ENCODE data around the gene RPP14. TPM values are rescaled to one million over a fixed set of nuclear protein-coding genes. Genes with fewer than 3 reads are reported as not detected.
A peak's percentile ranks its signal among the peaks of the same experiment; 100 is the strongest.

RPP14 gene
- 13.0 TPM for polyA plus RNA-seq (2013)

- POLR2A ChIA-PET, result interaction anchor here (0.6 to 1.3 kb wide), 6 partner anchors 9 to 262 kb away, joined by 3 to 5 read pairs (median 4); partner anchors contain the start of gene PDHB
- H3K27me3 ChIP-seq (replicated peaks in 2 of 5; ENCODE audit: control insufficient read depth in 4 of 5, insufficient read depth in 5 of 5, low read length in 4 of 5), result peaks cover 0 to 4% (median 0%) of the 10 kb centered on the region in 5 experiments
- peaks cover 0 to 12% (median 5%) of the 10 kb centered on the region in 5 experiments for H3K9me3 ChIP-seq (ENCODE audit: control extremely low read depth in 1 of 5, control insufficient read depth in 4 of 5, insufficient read depth in 2 of 5, low read depth in 1 of 5, low read length in 4 of 5)
- H3K36me3 ChIP-seq (ENCODE audit: control insufficient read depth in 4 of 4, insufficient read depth in 4 of 4, low read length in 3 of 4), result peaks cover 0 to 18% (median 9%) of the 10 kb centered on the region in 4 experiments
- H3K4me3 ChIP-seq (ENCODE audit: control insufficient read depth in 1 of 7, extremely low read depth in 1 of 7, insufficient read depth in 4 of 7, low read depth in 2 of 7, low read length in 6 of 7), result peak within 1 kb of the TSS; percentile 66 to 97 (median 92)
- H3K27ac ChIP-seq (ENCODE audit: insufficient read depth in 1 of 2, low read depth in 1 of 2, low read length in 2 of 2, poor library complexity in 1 of 2, severe bottlenecking in 2 of 2), result peak within 1 kb of the TSS; percentile 98 to 99
- peaks cover 3 to 22% (median 19%) of the 10 kb centered on the region in 4 experiments for H3K4me1 ChIP-seq (ENCODE audit: control extremely low read depth in 1 of 4, control insufficient read depth in 4 of 4, insufficient read depth in 4 of 4, low read length in 3 of 4)
- CTCF ChIA-PET, result interaction anchor here (0.6 to 4.8 kb wide), 55 partner anchors 9 to 778 kb away, joined by 3 to 41 read pairs (median 4); partner anchors contain the start of genes ABHD6, ACOX2, KCTD6 and PDHB
- peak; percentile 98 to 100 (median 99) for DNase-seq
- 5% methylated on average over 71 of the region's 71 CpGs for WGBS (ENCODE audit: insufficient coverage)
Observed at GRCh38 chr3:58305882-58306711, at the start of gene RPP14, which contains the start of gene HTD2. TSS of gene RPP14 (plus strand) at chr3:58306245. CDS start at chr3:58310330, 4,085 bp downstream. TSS of gene HTD2 (plus strand) at chr3:58306520. CDS start at chr3:58317614, 11,094 bp downstream.

GRCh38 chr3:58256511-58256910, 49.5 kb upstream of the RPP14 start:
- Histone ChIP-seq H3K27me3 (replicated peaks in 2 of 5; ENCODE audit: control insufficient read depth in 4 of 5, insufficient read depth in 5 of 5, low read length in 4 of 5) (no peaks in the 10 kb centered on the region), H3K36me3 (ENCODE audit: control insufficient read depth in 4 of 4, insufficient read depth in 4 of 4, low read length in 3 of 4) (peaks cover 3 to 11% (median 3%) of the 10 kb centered on the region in 4 experiments), H3K4me1 (ENCODE audit: control extremely low read depth in 1 of 4, control insufficient read depth in 4 of 4, insufficient read depth in 4 of 4, low read length in 3 of 4) (no peaks in the 10 kb centered on the region), H3K27ac (ENCODE audit: insufficient read depth in 1 of 2, low read depth in 1 of 2, low read length in 2 of 2, poor library complexity in 1 of 2, severe bottlenecking in 2 of 2) (no peak overlapping the region), H3K4me3 (ENCODE audit: control insufficient read depth in 1 of 7, extremely low read depth in 1 of 7, insufficient read depth in 4 of 7, low read depth in 2 of 7, low read length in 6 of 7) (no peak overlapping the region), H3K9me3 (ENCODE audit: control extremely low read depth in 1 of 5, control insufficient read depth in 4 of 5, insufficient read depth in 2 of 5, low read depth in 1 of 5, low read length in 4 of 5) (no peaks in the 10 kb centered on the region)
- DNase-seq, result no peak
- ChIA-PET CTCF (no interaction called here), POLR2A (no interaction called here)
- no CpG with 5 or more reads among the region's 4 CpGs for WGBS (ENCODE audit: insufficient coverage)

GRCh38 chr3:58258392-58259055, 47.5 kb upstream of the RPP14 start:
- 95% methylated on average over 7 of the region's 10 CpGs for WGBS (ENCODE audit: insufficient coverage)
- no peak for DNase-seq
- POLR2A ChIA-PET, result no interaction called here
- Histone ChIP-seq H3K36me3 (ENCODE audit: control insufficient read depth in 4 of 4, insufficient read depth in 4 of 4, low read length in 3 of 4) (peaks cover 3 to 11% (median 3%) of the 10 kb centered on the region in 4 experiments), H3K27me3 (replicated peaks in 2 of 5; ENCODE audit: control insufficient read depth in 4 of 5, insufficient read depth in 5 of 5, low read length in 4 of 5) (no peaks in the 10 kb centered on the region), H3K9me3 (ENCODE audit: control extremely low read depth in 1 of 5, control insufficient read depth in 4 of 5, insufficient read depth in 2 of 5, low read depth in 1 of 5, low read length in 4 of 5) (no peaks in the 10 kb centered on the region), H3K4me1 (ENCODE audit: control extremely low read depth in 1 of 4, control insufficient read depth in 4 of 4, insufficient read depth in 4 of 4, low read length in 3 of 4) (no peaks in the 10 kb centered on the region), H3K4me3 (ENCODE audit: control insufficient read depth in 1 of 7, extremely low read depth in 1 of 7, insufficient read depth in 4 of 7, low read depth in 2 of 7, low read length in 6 of 7) (no peak overlapping the region), H3K27ac (ENCODE audit: insufficient read depth in 1 of 2, low read depth in 1 of 2, low read length in 2 of 2, poor library complexity in 1 of 2, severe bottlenecking in 2 of 2) (no peak overlapping the region)
- CTCF ChIA-PET, result interaction anchor here (0.9 kb wide), 1 partner anchor 59 kb away, joined by 3 read pairs; no protein-coding TSS in a partner anchor

- no peak overlapping the region for H3K4me3 ChIP-seq (ENCODE audit: control insufficient read depth in 1 of 7, extremely low read depth in 1 of 7, insufficient read depth in 4 of 7, low read depth in 2 of 7, low read length in 6 of 7)
- ChIA-PET CTCF (interaction anchor here (1.1 kb wide), 1 partner anchor 11 kb away, joined by 3 read pairs; no protein-coding TSS in a partner anchor), POLR2A (no interaction called here)
- no peaks in the 10 kb centered on the region for H3K9me3 ChIP-seq (ENCODE audit: control extremely low read depth in 1 of 5, control insufficient read depth in 4 of 5, insufficient read depth in 2 of 5, low read depth in 1 of 5, low read length in 4 of 5)
- 95% methylated on average over 3 of the region's 6 CpGs for WGBS (ENCODE audit: insufficient coverage)
- H3K27me3 ChIP-seq (replicated peaks in 2 of 5; ENCODE audit: control insufficient read depth in 4 of 5, insufficient read depth in 5 of 5, low read length in 4 of 5), result no peaks in the 10 kb centered on the region
- peaks cover 3 to 11% (median 3%) of the 10 kb centered on the region in 4 experiments for H3K36me3 ChIP-seq (ENCODE audit: control insufficient read depth in 4 of 4, insufficient read depth in 4 of 4, low read length in 3 of 4)
- H3K27ac ChIP-seq (ENCODE audit: insufficient read depth in 1 of 2, low read depth in 1 of 2, low read length in 2 of 2, poor library complexity in 1 of 2, severe bottlenecking in 2 of 2), result no peak overlapping the region
- DNase-seq, result peak; percentile 15 to 75 (median 58)
- H3K4me1 ChIP-seq (ENCODE audit: control extremely low read depth in 1 of 4, control insufficient read depth in 4 of 4, insufficient read depth in 4 of 4, low read length in 3 of 4), result no peaks in the 10 kb centered on the region
Observed at GRCh38 chr3:58260261-58260731, 45.7 kb upstream of the RPP14 start.

GRCh38 chr3:58260733-58261132, 45.3 kb upstream of the RPP14 start:
- POLR2A ChIA-PET, result no interaction called here
- Histone ChIP-seq H3K9me3 (ENCODE audit: control extremely low read depth in 1 of 5, control insufficient read depth in 4 of 5, insufficient read depth in 2 of 5, low read depth in 1 of 5, low read length in 4 of 5) (no peaks in the 10 kb centered on the region), H3K27me3 (replicated peaks in 2 of 5; ENCODE audit: control insufficient read depth in 4 of 5, insufficient read depth in 5 of 5, low read length in 4 of 5) (no peaks in the 10 kb centered on the region), H3K4me1 (ENCODE audit: control extremely low read depth in 1 of 4, control insufficient read depth in 4 of 4, insufficient read depth in 4 of 4, low read length in 3 of 4) (no peaks in the 10 kb centered on the region), H3K36me3 (ENCODE audit: control insufficient read depth in 4 of 4, insufficient read depth in 4 of 4, low read length in 3 of 4) (peaks cover 3 to 11% (median 3%) of the 10 kb centered on the region in 4 experiments), H3K4me3 (ENCODE audit: control insufficient read depth in 1 of 7, extremely low read depth in 1 of 7, insufficient read depth in 4 of 7, low read depth in 2 of 7, low read length in 6 of 7) (no peak overlapping the region), H3K27ac (ENCODE audit: insufficient read depth in 1 of 2, low read depth in 1 of 2, low read length in 2 of 2, poor library complexity in 1 of 2, severe bottlenecking in 2 of 2) (no peak overlapping the region)
- CTCF ChIA-PET, result interaction anchor here (1.1 kb wide), 1 partner anchor 11 kb away, joined by 3 read pairs; no protein-coding TSS in a partner anchor
- DNase-seq, result peak in 1 of 3 donors; percentile 8
- WGBS (ENCODE audit: insufficient coverage), result 100% methylated on average over 4 of the region's 6 CpGs

GRCh38 chr3:58261954-58262666, 43.9 kb upstream of the RPP14 start:
- no peak overlapping the region for H3K4me3 ChIP-seq (ENCODE audit: control insufficient read depth in 1 of 7, extremely low read depth in 1 of 7, insufficient read depth in 4 of 7, low read depth in 2 of 7, low read length in 6 of 7)
- no peaks in the 10 kb centered on the region for H3K27me3 ChIP-seq (replicated peaks in 2 of 5; ENCODE audit: control insufficient read depth in 4 of 5, insufficient read depth in 5 of 5, low read length in 4 of 5)
- no peak for DNase-seq
- ChIA-PET CTCF (no interaction called here), POLR2A (no interaction called here)
- no peaks in the 10 kb centered on the region for H3K9me3 ChIP-seq (ENCODE audit: control extremely low read depth in 1 of 5, control insufficient read depth in 4 of 5, insufficient read depth in 2 of 5, low read depth in 1 of 5, low read length in 4 of 5)
- 100% methylated on average over 2 of the region's 3 CpGs for WGBS (ENCODE audit: insufficient coverage)
- H3K4me1 ChIP-seq (ENCODE audit: control extremely low read depth in 1 of 4, control insufficient read depth in 4 of 4, insufficient read depth in 4 of 4, low read length in 3 of 4), result no peaks in the 10 kb centered on the region
- H3K27ac ChIP-seq (ENCODE audit: insufficient read depth in 1 of 2, low read depth in 1 of 2, low read length in 2 of 2, poor library complexity in 1 of 2, severe bottlenecking in 2 of 2), result no peak overlapping the region
- H3K36me3 ChIP-seq (ENCODE audit: control insufficient read depth in 4 of 4, insufficient read depth in 4 of 4, low read length in 3 of 4), result peaks cover 3 to 8% (median 5%) of the 10 kb centered on the region in 4 experiments

Data from common myeloid progenitor, CD34-positive (primary cell).